ENCODE data around the gene PKP1. TPM values are rescaled to one million over a fixed set of nuclear protein-coding genes. Genes with fewer than 3 reads are reported as not detected.

Gene PKP1
- total and polyA plus RNA-seq, 10 donors = 0.04 to 0.10 (median 0.06) TPM; not detected in 7

DNA sequence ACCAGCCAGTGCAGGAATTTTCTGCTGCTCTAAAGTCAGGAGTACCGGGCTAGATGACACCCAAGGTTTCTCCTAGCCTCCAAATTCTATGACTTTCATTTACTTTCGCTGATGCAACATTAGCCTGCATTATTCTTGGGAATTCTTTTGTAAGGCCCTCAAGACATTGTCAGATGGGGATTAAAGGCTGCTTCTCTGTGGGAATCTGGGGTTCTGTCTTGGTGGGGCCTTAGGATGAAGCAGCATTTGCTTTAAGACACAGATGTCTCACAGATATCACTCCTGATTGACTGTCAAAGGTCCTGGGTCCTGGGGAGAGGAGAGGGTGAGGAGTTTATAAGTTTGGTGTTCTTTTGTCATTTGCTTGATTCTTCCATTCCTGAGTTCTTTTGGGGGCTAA lies 11.6 kb downstream of the PKP1 start:
- intact Hi-C loops (cut with DNase I; ENCODE audit: low total_unique reads) = no loop called here
- TF ChIP-seq CTCF (IDR thresholded peaks at IDR 0.05 in 8 of 11, conservative IDR thresholded peaks at IDR 0.05 in 3 of 11) (no peak), POLR2AphosphoS5 (IDR thresholded peaks at IDR 0.05) (no peak), POLR2A (IDR thresholded peaks at IDR 0.05) (no peak)

DNA sequence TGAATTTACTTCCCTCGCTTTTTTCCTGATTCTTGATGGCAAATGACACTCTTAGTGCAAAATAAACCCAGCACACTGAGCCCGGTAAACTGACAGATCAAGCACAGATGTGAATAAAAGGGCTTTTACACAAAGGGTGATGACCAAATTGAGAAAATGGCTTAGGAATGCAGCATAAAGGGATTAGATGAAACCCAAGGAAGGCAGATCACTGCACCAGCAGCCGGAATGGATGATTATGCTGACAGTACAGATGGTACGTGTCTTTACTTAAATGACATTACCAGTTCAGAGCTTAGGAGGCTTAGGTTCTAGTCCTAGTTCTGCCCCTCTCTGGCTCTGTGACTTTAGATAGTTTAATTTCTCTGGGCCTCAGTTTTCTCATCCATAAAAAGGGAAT lies 12.0 kb downstream of the PKP1 start:
- H3K4me1 ChIP-seq = no peaks in the 10 kb centered on the region
- intact Hi-C loops (cut with DNase I; ENCODE audit: low total_unique reads) = no loop called here
- H3K4me3 ChIP-seq = no peak overlapping the region
- H3K27ac ChIP-seq = no peak overlapping the region
- H3K27me3 ChIP-seq (replicated peaks in 1 of 7) = peaks cover 0 to 54% (median 0%) of the 10 kb centered on the region in 7 donors
- TF ChIP-seq CTCF (IDR thresholded peaks at IDR 0.05 in 8 of 11, conservative IDR thresholded peaks at IDR 0.05 in 3 of 11) (no peak), POLR2A (IDR thresholded peaks at IDR 0.05) (no peak), POLR2AphosphoS5 (IDR thresholded peaks at IDR 0.05) (no peak)
- no peak for DNase-seq
- WGBS, 5 donors = 80 to 88% (median 84%) methylated on average over 4 of the region's 4 CpGs
- no peaks in the 10 kb centered on the region for H3K36me3 ChIP-seq
- no peaks in the 10 kb centered on the region for H3K9me3 ChIP-seq

More for the DNA sequence above, 11.6 kb downstream of the PKP1 start:
- H3K4me3 ChIP-seq = no peak overlapping the region
- 72 to 86% (median 81%) methylated on average over 2 of the region's 2 CpGs for WGBS, 5 donors
- H3K9me3 ChIP-seq = no peaks in the 10 kb centered on the region
- H3K36me3 ChIP-seq = no peaks in the 10 kb centered on the region
- H3K27me3 ChIP-seq (replicated peaks in 1 of 7) = peaks cover 0 to 49% (median 0%) of the 10 kb centered on the region in 7 donors
- H3K4me1 ChIP-seq = no peaks in the 10 kb centered on the region
- no peak for DNase-seq
- no peak overlapping the region for H3K27ac ChIP-seq

- whole genome bisulfite sequencing, 5 donors = 55 to 71% (median 62%) methylated on average over 3 of the region's 3 CpGs
- Histone ChIP-seq H3K27me3 (replicated peaks in 1 of 7) (peaks cover 0 to 58% (median 0%) of the 10 kb centered on the region in 7 donors), H3K9me3 (no peaks in the 10 kb centered on the region), H3K36me3 (no peaks in the 10 kb centered on the region), H3K4me3 (no peak overlapping the region), H3K4me1 (no peaks in the 10 kb centered on the region), H3K27ac (no peak overlapping the region)
- TF ChIP-seq CTCF (IDR thresholded peaks at IDR 0.05 in 8 of 11, conservative IDR thresholded peaks at IDR 0.05 in 3 of 11) = no peak
- intact Hi-C loops (cut with DNase I; ENCODE audit: low total_unique reads) = no loop called here
- DNase-seq = no peak
Observed at GRCh38 chr1:201295861-201296260, 12.6 kb downstream of the PKP1 start.

DNA sequence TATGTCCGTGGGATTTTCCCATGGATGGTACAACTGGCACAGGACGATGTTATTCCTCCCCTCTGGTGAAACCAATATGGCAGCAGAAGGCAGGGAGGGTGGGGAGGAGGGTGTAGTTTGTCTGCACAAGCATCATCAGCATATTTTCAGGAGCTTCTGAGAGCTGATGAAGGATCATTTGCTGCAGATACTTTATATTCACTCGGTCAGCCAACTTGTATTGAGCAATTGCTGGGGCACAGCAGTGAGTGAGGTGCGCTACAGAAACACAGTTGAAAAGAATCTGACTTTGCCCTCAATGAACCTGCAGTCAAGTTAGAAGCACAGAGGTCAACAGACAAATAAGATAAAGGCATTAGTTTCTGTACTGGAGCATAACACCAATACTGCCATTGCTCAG lies 13.0 kb downstream of the PKP1 start:
- H3K27ac ChIP-seq = no peak overlapping the region
- H3K27me3 ChIP-seq (replicated peaks in 1 of 7) = peaks cover 0 to 58% (median 0%) of the 10 kb centered on the region in 7 donors
- H3K4me3 ChIP-seq = no peak overlapping the region
- TF ChIP-seq CTCF (IDR thresholded peaks at IDR 0.05 in 8 of 11, conservative IDR thresholded peaks at IDR 0.05 in 3 of 11) (no peak), POLR2A (IDR thresholded peaks at IDR 0.05) (no peak), POLR2AphosphoS5 (IDR thresholded peaks at IDR 0.05) (no peak)
- intact Hi-C loops (cut with DNase I; ENCODE audit: low total_unique reads) = no loop called here
- no peaks in the 10 kb centered on the region for H3K36me3 ChIP-seq
- no peaks in the 10 kb centered on the region for H3K4me1 ChIP-seq
- no peaks in the 10 kb centered on the region for H3K9me3 ChIP-seq
- WGBS, 5 donors = 85 to 95% (median 88%) methylated on average over 4 of the region's 4 CpGs
- no peak for DNase-seq
